Tibial nerve (tissue), 4 donors: Measurements from ENCODE around the gene ALLC.

ENCODE experiments used
- CTCF ChIP-seq, 5 experiments: fragments of 200-600 bp in 3 of 5; fragments of 450-650 bp in 2 of 5; sonication (generic) in 3 of 5; IDR thresholded peaks; one replicate each; pipeline ENCODE4 v1.5.1; 2016 to 2019; ENCODE audit warnings: antibody characterized with exemption in 5 of 5, mild to moderate bottlenecking in 3 of 5, moderate library complexity in 2 of 5
- EP300 ChIP-seq, 2 donors: sonication (generic); formaldehyde crosslinking; IDR thresholded peaks; one replicate each; pipeline ENCODE4 v1.6.1; 2017; ENCODE audit warnings: antibody characterized with exemption in 2 of 2, mild to moderate bottlenecking in 1 of 2
- POLR2A ChIP-seq, 2 donors: fragments of 450-650 bp; IDR thresholded peaks; one replicate each; pipeline ENCODE4 v1.6.1; 2017; ENCODE audit warnings: antibody characterized with exemption in 2 of 2, mild to moderate bottlenecking in 2 of 2, moderate library complexity in 2 of 2

GRCh38 chr2:3631161-3631850 lies 26.7 kb upstream of the ALLC start:
- no peak for TF ChIP-seq EP300 (IDR thresholded peaks at IDR 0.05)
- TF ChIP-seq POLR2A (IDR thresholded peaks at IDR 0.05), result no peak
- TF ChIP-seq CTCF (IDR thresholded peaks at IDR 0.05), result no peak
